Right atrium auricular region (tissue), 2 donors: ENCODE data around the gene IFIT2. TPM values are rescaled to one million over a fixed set of nuclear protein-coding genes. Genes with fewer than 3 reads are reported as not detected.
"Not testable (repeated sequence)": the region's sequence is repeated elsewhere in the genome, so short reads cannot be mapped to it uniquely, and the experiment has no call there.

ENCODE experiments used
- DNase-seq: peaks from one replicate; pipeline ENCODE4 v3.0.0-alpha.2; 2019; ENCODE audit warnings: low spot score
- H3K27ac ChIP-seq, 2 donors: fragments of 200-600 bp; sonication (generic); 1 replicate in 1 of 2; 2 replicates in 1 of 2; pipeline ENCODE4 v1.5.1; 2016 to 2019
- H3K27me3 ChIP-seq, 2 donors: fragments of 200-600 bp; sonication (generic); one replicate each; pipeline versions ENCODE4 v1.5.1 to v1.6.0; 2017 to 2019
- H3K36me3 ChIP-seq: fragments of 200-600 bp; sonication (generic); one replicate; pipeline ENCODE4 v1.5.1; 2016
- H3K4me1 ChIP-seq, 2 donors: fragments of 200-600 bp; sonication (generic); one replicate each; pipeline versions ENCODE4 v1.5.1 to v1.6.0; 2017 to 2019
- H3K4me3 ChIP-seq, 2 donors: fragments of 200-600 bp; sonication (generic); 1 replicate in 1 of 2; 2 replicates in 1 of 2; pipeline ENCODE4 v1.5.1; 2017 to 2019; ENCODE audit warnings: mild to moderate bottlenecking in 1 of 2, moderate library complexity in 1 of 2
- H3K9me3 ChIP-seq, 2 donors: fragments of 200-600 bp; sonication (generic); one replicate each; pipeline ENCODE4 v1.5.1; 2019
- CTCF ChIP-seq, 2 donors: fragments of 200-600 bp; sonication (generic); IDR thresholded peaks; one replicate each; pipeline ENCODE4 v1.5.1; 2019; ENCODE audit warnings: antibody characterized with exemption in 2 of 2
- total RNA-seq, 2 donors: library from RNA; depleted of rRNA; stranded (reverse); fragments of >200 nt; gene quantifications; one replicate each; pipeline ENCODE4 v1.1.0, GENCODE V29; 2016

The IFIT2 gene
- total RNA-seq, 2 donors from 2014 or later = 2.6 TPM

- H3K4me3 ChIP-seq = peak within 1 kb of the TSS; percentile 18 to 48
- peaks cover 0 to 53% of the 10 kb centered on the region in 2 donors for H3K4me1 ChIP-seq
- H3K27ac ChIP-seq = peak within 1 kb of the TSS; percentile 79 to 81
- DNase-seq = peak; percentile 87
- no peaks in the 10 kb centered on the region for H3K36me3 ChIP-seq
- TF ChIP-seq CTCF (IDR thresholded peaks at IDR 0.05) = no peak
- H3K9me3 ChIP-seq = no peaks in the 10 kb centered on the region
- H3K27me3 ChIP-seq = no peaks in the 10 kb centered on the region
Observed at GRCh38 chr10:89327803-89328441, 26.1 kb downstream of the IFIT2 start, which contains the start of gene IFIT3. Gene IFIT3 (plus strand): TSS chr10:89327997. CDS start chr10:89328074, 77 bp downstream.

GRCh38 chr10:89329151-89329550, 27.3 kb downstream of the IFIT2 start:
- H3K4me1 ChIP-seq = peaks cover 0 to 66% of the 10 kb centered on the region in 2 donors
- peak overlapping the region; percentile 79 to 81 for H3K27ac ChIP-seq
- no peaks in the 10 kb centered on the region for H3K27me3 ChIP-seq
- no peaks in the 10 kb centered on the region for H3K9me3 ChIP-seq
- H3K36me3 ChIP-seq = no peaks in the 10 kb centered on the region
- no peak overlapping the region for H3K4me3 ChIP-seq
- no peak for DNase-seq
- no peak for TF ChIP-seq CTCF (IDR thresholded peaks at IDR 0.05)

- not testable (repeated sequence) for DNase-seq, H3K9me3 ChIP-seq, H3K36me3 ChIP-seq, H3K27me3 ChIP-seq, H3K4me3 ChIP-seq
- H3K27ac ChIP-seq = peak overlapping the region; percentile 33 to 64
- peaks cover 0 to 73% of the 10 kb centered on the region in 2 donors for H3K4me1 ChIP-seq
Observed at GRCh38 chr10:89330014-89330413, 28.2 kb downstream of the IFIT2 start.

- TF ChIP-seq CTCF (IDR thresholded peaks at IDR 0.05) = no peak
- Histone ChIP-seq H3K9me3 (no peaks in the 10 kb centered on the region), H3K36me3 (no peaks in the 10 kb centered on the region), H3K27ac (peak overlapping the region; percentile 74 to 76), H3K27me3 (no peaks in the 10 kb centered on the region), H3K4me1 (peaks cover 0 to 77% of the 10 kb centered on the region in 2 donors), H3K4me3 (no peak overlapping the region)
- no peak for DNase-seq
Observed at GRCh38 chr10:89330537-89331212, 28.8 kb downstream of the IFIT2 start.

- not testable (repeated sequence) for H3K36me3 ChIP-seq, H3K27me3 ChIP-seq, H3K9me3 ChIP-seq, DNase-seq
- Histone ChIP-seq H3K4me1 (peaks cover 0 to 86% of the 10 kb centered on the region in 2 donors), H3K27ac (peak overlapping the region; percentile 74 to 76), H3K4me3 (peak overlapping the region in 1 of 2 donors; percentile 37)
Observed at GRCh38 chr10:89331487-89332122, 29.8 kb downstream of the IFIT2 start.

- H3K4me1 ChIP-seq = peaks cover 0 to 86% of the 10 kb centered on the region in 2 donors
Observed at GRCh38 chr10:89332123-89332633, 30.3 kb downstream of the IFIT2 start.

More at GRCh38 chr10:89332123-89332633, 30.3 kb downstream of the IFIT2 start:
- H3K9me3 ChIP-seq = no peaks in the 10 kb centered on the region
- H3K4me3 ChIP-seq = peak overlapping the region; percentile 3 to 37
- no peaks in the 10 kb centered on the region for H3K36me3 ChIP-seq
- DNase-seq = no peak
- peak overlapping the region; percentile 74 to 76 for H3K27ac ChIP-seq
- no peak for TF ChIP-seq CTCF (IDR thresholded peaks at IDR 0.05)
- H3K27me3 ChIP-seq = no peaks in the 10 kb centered on the region
